ENCODE measurements around the gene PLEKHG5.

Gene PLEKHG5

GRCh38 chr1:6509919-6510291 is 18.4 kb upstream of the PLEKHG5 start:
- in situ Hi-C loops (cut with MboI; ENCODE audit: low sequenced_read_pairs), result no loop called here

- in situ Hi-C loops (cut with MboI; ENCODE audit: low sequenced_read_pairs), result no loop called here
Observed at GRCh38 chr1:6509220-6509918, 17.9 kb upstream of the PLEKHG5 start.

- in situ Hi-C loops (cut with MboI; ENCODE audit: low sequenced_read_pairs), result no loop called here
Observed at GRCh38 chr1:6508816-6509189, 17.3 kb upstream of the PLEKHG5 start.

DNA sequence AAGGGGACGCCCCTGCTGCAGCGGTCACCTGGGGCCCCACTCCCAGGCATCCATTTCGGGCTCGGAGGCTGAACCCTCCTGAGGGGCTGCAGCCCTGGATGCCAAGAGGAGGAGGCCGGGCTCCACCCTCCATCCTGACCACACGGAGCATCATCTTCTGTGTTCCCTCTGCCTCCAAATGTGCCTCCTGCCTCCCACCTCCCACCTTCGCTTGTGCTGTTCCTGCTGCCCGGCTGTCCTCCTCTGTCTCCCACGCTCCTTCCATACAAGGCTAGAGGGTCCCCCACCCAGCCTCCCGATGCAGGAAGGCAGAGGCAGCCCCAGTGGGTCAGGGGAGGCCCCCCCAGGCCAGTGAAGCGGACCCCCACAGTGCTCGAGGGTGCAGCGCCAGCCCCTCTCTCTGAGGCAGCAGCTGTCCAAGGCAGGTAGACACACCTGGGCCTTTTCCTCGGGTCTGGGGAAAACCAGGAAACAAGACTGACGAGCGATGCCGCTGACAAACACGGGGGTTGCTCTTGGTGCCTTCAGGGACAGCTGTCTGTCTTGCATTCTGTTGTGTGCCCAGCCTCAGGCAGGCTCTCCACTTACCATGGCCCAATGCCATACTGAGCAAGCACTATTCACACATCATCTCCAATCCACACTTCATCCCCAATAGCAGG is 16.8 kb upstream of the PLEKHG5 start:
- in situ Hi-C loops (cut with MboI; ENCODE audit: low sequenced_read_pairs), result no loop called here

GRCh38 chr1:6507461-6507911 is 16.0 kb upstream of the PLEKHG5 start:
- in situ Hi-C loops (cut with MboI; ENCODE audit: low sequenced_read_pairs), result no loop called here

DNA sequence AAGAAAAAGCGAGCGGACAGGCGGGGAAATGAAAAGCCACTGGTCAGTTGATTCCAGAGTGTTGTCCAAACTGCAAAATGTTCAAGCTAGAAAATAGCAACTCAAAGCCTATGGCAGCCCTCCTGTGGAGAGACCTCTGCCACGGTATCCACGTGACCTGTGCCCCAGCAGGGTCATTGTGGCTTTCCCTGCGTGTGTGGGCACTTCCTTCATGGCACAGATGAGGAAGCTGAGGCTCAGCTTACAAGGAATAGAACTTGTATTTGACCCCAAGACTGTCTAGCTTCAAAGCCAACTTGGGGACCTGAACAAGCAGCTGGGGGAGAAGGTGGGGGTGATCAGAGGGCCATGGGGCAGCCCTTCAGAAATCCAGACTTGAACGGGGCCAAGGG is 15.6 kb upstream of the PLEKHG5 start:
- in situ Hi-C loops (cut with MboI; ENCODE audit: low sequenced_read_pairs), result no loop called here

GRCh38 chr1:6506210-6507036 is 15.0 kb upstream of the PLEKHG5 start:
- in situ Hi-C loops (cut with MboI; ENCODE audit: low sequenced_read_pairs), result no loop called here

- in situ Hi-C loops (cut with MboI; ENCODE audit: low sequenced_read_pairs), result no loop called here
Observed at GRCh38 chr1:6505367-6506209, 14.1 kb upstream of the PLEKHG5 start.

- in situ Hi-C loops (cut with MboI; ENCODE audit: low sequenced_read_pairs), result no loop called here
Observed at GRCh38 chr1:6504887-6505286, 13.4 kb upstream of the PLEKHG5 start.

- in situ Hi-C loops (cut with MboI; ENCODE audit: low sequenced_read_pairs), result no loop called here
Observed at GRCh38 chr1:6503884-6504602, 12.6 kb upstream of the PLEKHG5 start.

DNA sequence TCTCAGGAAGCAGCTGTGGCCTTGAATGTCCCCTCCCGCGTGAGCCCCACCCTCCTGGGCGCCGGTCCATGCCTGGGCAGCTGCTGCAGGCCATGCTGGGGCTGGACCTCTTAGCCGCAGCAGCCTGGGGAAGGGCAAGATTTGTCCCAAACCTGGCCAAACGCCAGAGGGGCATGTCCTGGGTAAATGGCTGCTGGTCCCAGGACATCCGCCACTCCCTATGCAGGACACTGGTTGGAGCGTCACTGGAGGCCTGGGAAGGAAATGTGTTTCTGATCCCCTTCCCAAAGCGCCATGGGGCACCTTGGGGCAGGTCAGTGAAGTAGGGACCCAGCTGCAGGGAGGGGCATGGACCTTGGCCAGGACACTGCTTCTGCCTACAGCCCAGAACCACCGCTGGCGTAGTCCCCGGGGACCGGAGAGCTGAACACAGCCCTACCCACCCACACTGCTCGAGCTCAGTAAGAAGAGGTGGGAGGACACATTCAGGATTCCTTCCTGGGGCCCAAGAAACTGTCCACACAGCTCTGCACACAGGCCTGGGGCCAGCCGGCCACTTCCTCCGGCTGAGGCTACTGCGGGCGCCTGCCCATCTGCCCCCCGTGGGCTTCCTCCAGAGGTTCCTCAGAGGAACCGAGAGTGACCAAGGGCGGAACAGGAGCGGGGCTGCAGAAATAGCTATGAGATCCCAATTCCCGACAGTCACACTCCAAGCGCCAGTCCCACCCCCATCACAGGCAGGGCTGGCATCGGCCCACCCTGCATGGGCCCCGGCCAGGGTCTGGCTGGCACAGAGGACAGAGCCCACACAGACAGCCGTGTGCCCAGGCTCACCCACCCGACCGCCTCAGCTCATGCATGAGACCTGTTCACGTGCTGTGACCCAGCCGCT is 10.8 kb upstream of the PLEKHG5 start:
- in situ Hi-C loops (cut with MboI; ENCODE audit: low sequenced_read_pairs), result no loop called here

- in situ Hi-C loops (cut with MboI; ENCODE audit: low sequenced_read_pairs), result no loop called here
Observed at GRCh38 chr1:6501279-6501813, 9.9 kb upstream of the PLEKHG5 start.

- in situ Hi-C loops (cut with MboI; ENCODE audit: low sequenced_read_pairs), result no loop called here
Observed at GRCh38 chr1:6500544-6501278, 9.2 kb upstream of the PLEKHG5 start.

DNA sequence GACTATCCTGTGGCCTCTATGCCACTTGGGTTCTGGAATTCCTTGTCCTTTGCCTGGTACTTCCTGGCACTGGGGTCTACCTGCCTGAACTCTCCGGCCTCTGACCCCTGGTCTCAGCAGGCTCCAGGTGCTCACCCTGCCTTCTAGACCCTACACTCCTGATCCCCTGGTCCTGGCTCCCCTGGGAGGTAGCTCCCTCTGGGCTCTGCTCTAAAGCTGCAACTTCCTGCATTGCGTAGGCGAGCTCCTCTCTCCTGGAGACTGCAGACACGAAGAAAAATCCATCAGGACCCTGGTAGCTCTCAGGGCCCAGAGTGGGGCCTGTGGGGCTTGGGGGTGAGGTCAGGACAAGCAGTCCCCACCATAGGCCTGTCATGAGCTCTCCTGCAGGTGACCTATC is 7.8 kb upstream of the PLEKHG5 start:
- in situ Hi-C loops (cut with MboI; ENCODE audit: low sequenced_read_pairs), result no loop called here

DNA sequence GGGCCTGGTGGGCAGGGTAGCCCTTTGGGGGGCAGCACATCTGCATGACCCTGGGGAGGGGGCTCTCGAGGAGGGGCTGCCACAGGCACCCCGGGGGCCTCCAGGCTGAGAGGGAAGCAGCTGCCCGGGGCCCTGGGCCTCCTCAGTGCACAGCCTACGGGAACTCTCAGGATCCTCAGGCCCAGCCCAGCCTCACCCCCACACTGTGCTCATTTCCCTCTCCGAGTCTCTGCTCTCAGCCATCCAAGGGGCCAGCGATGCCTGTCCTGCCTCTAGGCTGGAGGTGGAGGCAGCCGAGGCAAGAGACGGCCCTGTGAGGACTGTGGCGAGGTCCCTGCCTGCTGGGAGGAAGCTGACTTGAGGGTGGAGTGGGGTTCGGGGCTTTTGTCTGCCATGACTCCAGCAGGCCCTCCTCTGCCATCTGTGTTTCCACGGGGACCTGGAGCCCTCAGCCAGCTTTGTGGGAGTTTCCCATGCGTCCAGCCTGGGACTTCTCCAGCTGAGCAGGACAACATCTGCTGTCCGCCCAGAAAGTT is 7.2 kb upstream of the PLEKHG5 start:
- in situ Hi-C loops (cut with MboI; ENCODE audit: low sequenced_read_pairs), result no loop called here

DNA sequence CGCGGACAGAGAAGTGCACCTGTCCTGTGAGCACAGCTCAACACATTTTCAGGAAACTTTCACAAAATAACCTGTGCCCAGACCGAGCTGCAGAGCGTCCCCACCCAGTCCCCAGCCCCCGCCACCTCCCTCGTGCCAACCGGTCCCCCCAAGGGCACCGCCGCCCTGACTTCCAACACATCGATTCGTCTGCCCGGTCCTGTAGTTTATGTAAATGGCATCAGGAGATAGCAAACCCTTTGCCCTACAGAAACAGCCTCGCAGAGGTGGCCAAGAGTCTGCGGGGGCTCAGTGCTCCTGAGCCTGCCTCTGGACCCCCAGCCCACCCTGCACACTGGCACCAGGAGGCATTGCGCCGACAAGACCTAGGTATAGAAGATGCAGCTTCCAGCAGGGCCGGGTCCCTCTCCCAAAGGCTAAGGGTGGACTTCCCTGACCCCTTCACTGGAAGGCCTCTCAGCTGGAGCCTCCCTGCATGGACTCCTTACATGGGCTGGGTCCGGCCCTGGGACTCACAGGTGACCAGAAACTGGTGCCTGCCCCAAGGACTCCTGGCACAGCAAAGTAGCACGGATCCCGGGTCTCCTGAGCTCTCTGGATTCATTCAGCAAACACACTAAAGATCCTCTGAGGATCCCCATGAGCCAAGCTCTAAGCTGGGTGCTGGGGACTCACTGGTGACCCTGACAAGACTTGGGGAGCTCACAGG is 6.6 kb upstream of the PLEKHG5 start:
- in situ Hi-C loops (cut with MboI; ENCODE audit: low sequenced_read_pairs), result no loop called here

GRCh38 chr1:6497215-6497866 is 5.9 kb upstream of the PLEKHG5 start:
- in situ Hi-C loops (cut with MboI; ENCODE audit: low sequenced_read_pairs), result no loop called here
